Gastroesophageal sphincter (tissue), 3 donors: Measurements from ENCODE around the gene CHST11.

Source experiments
- EP300 ChIP-seq: sonication (generic); formaldehyde crosslinking; IDR thresholded peaks from one replicate; pipeline ENCODE4 v1.6.1; 2017; ENCODE audit warnings: antibody characterized with exemption, mild to moderate bottlenecking
- POLR2A ChIP-seq, 2 donors: fragments of 450-650 bp; IDR thresholded peaks; one replicate each; pipeline ENCODE4 v1.6.1; 2017; ENCODE audit warnings: antibody characterized with exemption in 2 of 2, mild to moderate bottlenecking in 2 of 2, moderate library complexity in 1 of 2
- POLR2AphosphoS5 ChIP-seq: sonication (generic); formaldehyde crosslinking; IDR thresholded peaks from one replicate; pipeline ENCODE4 v1.6.1; 2017; ENCODE audit warnings: antibody characterized with exemption
- TF ChIP-seq, protein P1 (sequence below), 4 experiments: fragments of 200-600 bp in 2 of 4; fragments of 450-650 bp in 2 of 4; sonication (generic) in 1 of 4; IDR thresholded peaks; one replicate each; pipeline ENCODE4 v1.5.1; 2017 to 2019; ENCODE audit warnings: antibody characterized with exemption in 4 of 4, mild to moderate bottlenecking in 2 of 4, moderate library complexity in 2 of 4

DNA sequence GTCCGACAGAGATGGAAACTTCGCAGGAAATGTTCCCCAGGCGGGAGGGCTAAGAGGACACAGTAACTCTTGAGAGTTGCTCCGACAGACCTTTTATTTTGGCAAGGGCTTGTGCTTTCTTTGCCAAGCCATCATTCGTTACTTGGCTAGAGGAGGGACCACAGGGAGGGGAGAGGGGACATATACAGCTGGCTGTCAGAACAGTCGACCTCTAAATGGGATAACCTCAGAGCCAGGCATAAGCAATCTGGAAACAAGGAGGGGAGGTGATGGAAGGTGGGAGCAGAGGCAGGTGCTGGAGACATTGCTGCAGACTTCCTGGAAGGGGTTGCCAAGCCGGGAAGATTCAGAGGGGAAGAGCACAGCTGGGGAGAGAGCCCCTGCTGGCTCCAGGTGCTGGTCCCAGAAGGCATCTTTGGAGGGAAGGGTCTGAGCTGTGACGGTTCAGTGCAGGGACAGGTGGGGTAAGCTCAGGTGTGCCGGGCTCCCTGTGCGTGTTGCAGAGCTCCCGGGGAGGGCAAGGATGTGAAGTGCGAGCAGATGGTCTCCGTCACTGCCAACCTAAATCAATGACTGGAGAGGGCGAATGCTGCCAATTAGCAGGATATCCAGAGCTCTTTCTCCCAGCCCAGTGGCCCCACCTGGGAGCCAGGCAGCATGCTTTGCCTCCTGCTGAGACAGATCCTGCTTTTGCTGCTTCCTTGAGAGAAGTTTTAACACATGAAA, 50.1 kb downstream of the CHST11 start:
- TF ChIP-seq POLR2A (IDR thresholded peaks at IDR 0.05) (no peak), POLR2AphosphoS5 (no peak), EP300 (no peak)
- TF ChIP-seq, protein P1, sequence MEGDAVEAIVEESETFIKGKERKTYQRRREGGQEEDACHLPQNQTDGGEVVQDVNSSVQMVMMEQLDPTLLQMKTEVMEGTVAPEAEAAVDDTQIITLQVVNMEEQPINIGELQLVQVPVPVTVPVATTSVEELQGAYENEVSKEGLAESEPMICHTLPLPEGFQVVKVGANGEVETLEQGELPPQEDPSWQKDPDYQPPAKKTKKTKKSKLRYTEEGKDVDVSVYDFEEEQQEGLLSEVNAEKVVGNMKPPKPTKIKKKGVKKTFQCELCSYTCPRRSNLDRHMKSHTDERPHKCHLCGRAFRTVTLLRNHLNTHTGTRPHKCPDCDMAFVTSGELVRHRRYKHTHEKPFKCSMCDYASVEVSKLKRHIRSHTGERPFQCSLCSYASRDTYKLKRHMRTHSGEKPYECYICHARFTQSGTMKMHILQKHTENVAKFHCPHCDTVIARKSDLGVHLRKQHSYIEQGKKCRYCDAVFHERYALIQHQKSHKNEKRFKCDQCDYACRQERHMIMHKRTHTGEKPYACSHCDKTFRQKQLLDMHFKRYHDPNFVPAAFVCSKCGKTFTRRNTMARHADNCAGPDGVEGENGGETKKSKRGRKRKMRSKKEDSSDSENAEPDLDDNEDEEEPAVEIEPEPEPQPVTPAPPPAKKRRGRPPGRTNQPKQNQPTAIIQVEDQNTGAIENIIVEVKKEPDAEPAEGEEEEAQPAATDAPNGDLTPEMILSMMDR (IDR thresholded peaks at IDR 0.05), result no peak
